GM18526 (cell line): ENCODE measurements around the gene BEND7.

Experiments
- POLR2A ChIP-seq: IDR thresholded peaks from 3 replicates; pipeline ENCODE4 v1.6.1; 2011; ENCODE audit not compliant: insufficient read length; ENCODE audit errors: extremely low read depth

BEND7 gene

DNA sequence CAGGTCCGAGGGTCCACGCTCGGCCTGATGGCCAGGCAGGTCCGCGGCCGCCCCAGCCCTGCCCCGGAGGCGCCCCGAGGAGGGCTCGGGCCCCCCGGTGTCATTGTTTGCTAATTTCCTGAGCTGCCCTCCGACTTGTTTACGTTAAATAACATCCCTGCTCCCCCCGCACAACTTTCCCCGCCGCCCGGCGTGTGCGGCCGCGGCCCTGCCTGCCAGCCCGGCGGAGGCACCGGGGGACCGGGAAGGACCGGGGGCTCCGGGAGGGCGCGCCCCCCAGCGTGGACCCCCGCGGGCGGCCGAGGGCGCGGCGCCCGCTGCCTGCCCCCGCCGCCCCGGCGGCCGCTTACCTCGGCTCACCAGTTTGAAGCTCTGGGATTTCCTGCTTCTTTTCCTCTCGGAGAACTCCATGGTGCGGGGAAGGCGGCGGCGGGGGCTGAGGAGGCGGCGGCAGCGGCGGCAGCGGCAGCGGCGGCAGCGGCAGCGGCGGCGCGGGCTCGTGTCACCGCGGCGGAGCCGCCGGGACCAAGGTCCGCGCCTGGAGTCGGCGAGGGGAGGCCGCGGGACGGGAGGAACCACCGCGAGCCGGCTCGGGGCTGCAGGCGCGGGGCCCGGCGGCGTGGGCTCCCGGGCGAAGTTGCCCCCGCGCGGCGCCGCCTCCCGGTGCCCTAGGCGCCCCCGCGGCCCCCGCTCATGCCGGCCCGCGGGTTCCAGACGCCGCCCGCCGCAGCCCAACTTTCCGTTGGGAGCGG lies 515 bp downstream of the BEND7 start:
- no peak for TF ChIP-seq POLR2A

GRCh38 chr10:13527864-13528122 lies 1.0 kb downstream of the BEND7 start:
- no peak for TF ChIP-seq POLR2A

DNA sequence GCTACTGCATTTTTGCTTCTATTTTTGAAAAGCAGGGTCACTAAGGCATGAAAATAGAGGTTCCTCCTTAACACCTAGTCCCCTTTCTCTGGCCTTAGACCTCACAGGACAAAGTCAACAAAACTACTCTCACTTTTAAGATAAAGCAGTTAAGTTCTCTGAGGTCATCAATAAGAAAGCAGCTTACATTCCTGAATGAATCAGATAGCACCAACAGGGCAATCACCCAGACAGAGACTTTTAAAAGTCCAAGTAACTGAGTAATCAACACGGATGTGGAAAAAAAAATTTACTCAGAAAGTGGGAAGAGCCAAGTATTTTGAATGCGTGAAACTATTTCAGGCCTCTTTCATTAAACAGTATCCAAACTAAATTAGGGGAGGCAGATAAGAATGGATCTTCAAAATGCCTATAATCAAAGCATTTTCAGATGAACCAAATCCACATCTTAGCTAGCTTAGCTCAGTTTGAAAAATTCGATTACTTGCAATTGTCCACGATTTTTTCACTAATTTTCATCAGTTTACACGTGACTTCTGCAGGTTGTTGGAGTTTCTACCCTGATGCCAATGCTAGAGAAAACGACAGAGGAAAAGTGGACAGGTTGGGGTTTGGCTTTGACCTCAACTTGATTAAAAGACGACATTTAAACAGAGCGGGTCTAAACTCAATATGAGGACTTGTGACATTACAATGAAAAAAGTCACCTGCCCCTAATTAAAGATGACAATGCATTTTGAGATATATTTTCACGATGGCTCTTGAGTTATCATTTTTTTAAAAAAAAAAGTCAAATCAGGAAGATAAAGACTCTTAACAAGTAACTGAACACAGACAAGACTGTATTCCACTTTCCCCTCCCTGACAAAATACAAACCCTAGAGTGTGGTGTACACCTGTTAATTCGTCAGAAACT lies 1.6 kb downstream of the BEND7 start:
- no peak for TF ChIP-seq POLR2A

DNA sequence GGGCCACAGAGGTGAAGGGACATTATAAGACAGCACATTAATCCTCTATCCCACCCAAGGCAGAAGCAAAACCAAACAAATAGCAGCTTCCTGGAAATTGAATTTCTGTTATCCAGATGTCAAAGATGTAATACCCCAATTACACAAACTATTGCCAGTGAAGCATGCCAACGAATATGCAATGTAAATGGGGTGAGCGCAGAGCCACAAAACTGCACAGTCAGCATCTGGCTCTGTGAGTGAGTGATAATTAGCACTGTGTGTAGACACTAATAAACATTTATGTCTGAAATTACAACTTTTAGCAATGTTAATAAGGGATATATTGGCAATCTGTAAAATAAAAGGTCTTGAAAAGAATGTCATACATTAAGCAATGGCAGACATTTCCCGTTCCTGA lies 3.2 kb downstream of the BEND7 start:
- no peak for TF ChIP-seq POLR2A

GRCh38 chr10:13521026-13521425 lies 7.8 kb downstream of the BEND7 start:
- TF ChIP-seq POLR2A, result no peak

- TF ChIP-seq POLR2A, result no peak
These were observed 8.6 kb downstream of the BEND7 start for GRCh38 chr10:13520194-13520593.

DNA sequence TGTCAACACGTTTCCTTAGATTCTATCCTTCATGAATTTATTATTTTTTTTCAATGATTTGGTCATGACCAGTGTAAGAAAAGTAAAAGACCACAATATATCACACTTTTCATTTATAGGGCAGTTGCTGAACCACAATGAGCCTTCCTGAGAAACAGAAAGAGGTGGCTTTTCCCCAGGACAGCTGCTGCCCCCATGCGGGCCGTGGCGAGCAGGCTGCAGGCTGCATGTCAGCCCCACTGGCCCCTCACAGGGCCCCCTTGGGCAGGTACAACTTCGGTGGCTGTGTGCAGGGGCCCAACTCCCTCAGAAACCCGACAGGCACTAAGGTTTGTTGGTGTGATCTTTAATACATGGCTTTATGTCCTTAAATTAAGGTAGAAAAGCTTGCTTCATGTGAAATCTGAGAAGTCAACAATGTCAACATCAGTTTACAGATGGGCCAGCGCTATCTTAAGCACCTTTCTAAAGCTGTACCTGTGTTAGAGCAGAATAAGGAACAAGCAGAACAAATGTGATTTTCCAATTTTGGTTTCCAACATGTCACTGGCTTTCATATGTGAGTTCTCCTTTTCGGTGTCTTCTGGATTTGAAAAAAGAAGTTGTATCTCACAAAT lies 10.6 kb downstream of the BEND7 start:
- no peak for TF ChIP-seq POLR2A

GRCh38 chr10:13517675-13518074 lies 11.1 kb downstream of the BEND7 start:
- TF ChIP-seq POLR2A, result no peak

DNA sequence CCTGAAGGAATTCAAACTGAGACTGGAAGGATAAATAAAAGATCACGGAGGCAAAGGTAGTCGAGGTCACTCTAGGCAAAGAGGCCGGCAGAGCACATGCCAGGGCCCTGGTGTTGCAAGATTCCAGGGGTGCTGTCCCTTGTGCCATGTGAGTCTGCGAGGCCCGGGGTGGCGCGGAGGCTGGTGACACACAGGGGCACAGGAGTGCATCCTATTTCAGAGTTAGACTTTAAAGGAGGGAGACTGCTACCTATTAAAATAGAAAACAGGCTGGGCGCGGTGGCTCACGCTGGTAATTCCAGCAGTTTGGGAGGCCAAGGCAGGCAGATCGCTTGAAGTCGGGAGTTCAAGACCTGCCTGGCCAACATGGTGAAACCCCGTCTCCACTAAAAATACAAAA lies 12.6 kb downstream of the BEND7 start:
- TF ChIP-seq POLR2A, result no peak

GRCh38 chr10:13515467-13515866 lies 13.3 kb downstream of the BEND7 start:
- TF ChIP-seq POLR2A, result no peak

DNA sequence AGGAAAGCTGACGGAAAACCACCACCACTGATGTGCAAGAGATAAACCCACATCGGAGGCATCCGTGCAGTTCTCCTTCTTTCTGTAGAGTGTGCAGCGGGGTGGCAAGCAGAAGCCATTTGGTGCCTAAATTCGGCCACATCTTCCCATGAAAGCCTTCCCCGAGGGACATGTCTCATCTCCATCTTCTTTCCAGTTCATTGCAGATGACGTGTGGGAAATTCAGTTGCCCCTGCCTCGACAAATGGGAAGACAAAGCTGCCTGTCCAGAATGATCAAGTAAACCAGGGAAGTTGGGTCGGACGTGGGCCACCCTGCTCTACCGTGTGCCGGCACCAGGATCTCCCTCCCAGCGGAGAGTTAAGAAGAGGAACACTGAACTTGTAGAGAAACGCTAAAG lies 14.5 kb downstream of the BEND7 start:
- no peak for TF ChIP-seq POLR2A

DNA sequence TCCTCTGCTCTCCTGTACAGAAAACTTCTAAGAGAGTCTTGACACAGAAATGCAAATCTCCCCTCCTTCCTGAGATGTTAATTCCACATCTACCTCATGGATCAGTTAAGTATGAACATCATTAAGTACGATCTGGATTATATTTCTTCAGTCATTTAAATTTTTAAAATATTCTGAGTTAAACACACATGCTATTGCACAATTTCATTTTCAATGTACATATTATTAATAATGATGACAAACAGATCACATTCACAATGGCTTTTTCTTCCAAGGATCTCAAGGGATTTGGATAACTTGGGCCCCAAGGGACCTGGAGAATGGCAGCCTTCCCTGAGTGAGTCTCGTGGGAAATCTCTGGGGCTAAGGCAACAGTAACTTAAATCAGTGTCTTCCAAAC lies 16.2 kb downstream of the BEND7 start:
- no peak for TF ChIP-seq POLR2A

- TF ChIP-seq POLR2A, result no peak
These were observed 17.4 kb downstream of the BEND7 start for GRCh38 chr10:13511409-13511808.

DNA sequence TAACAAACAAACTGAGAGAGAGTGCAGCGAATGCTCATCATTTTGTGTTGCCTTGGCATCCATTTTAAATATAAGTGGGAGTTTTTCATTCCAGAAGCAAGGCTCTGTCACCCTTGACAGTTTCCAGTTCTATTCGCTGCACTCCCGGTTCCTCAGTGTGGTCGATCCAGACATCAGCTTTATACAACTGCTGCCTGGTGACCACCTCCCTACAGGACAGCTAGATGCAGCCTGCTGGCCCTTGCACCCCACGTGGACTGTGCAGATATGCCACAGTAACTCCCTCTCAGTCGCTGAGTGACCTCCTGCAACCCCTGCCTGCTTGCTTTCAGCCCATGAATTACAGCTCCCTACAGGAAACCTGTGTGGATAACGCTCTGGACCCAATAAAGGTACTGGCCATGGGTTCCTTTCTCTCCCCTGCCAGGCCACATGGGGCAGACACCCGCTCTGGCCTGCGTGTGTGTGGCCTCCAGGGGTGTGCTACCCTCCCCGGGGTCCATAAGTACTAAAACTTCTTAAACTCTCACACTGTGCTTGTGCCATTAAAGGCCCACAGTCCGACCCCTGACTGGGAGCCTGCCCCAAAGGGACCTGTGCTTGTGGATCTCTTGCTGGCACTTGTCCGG lies 23.6 kb downstream of the BEND7 start:
- TF ChIP-seq POLR2A, result no peak

GRCh38 chr10:13503745-13504463 lies 24.9 kb downstream of the BEND7 start:
- TF ChIP-seq POLR2A, result no peak
